ENCODE data around the gene BRIP1.

GRCh38 chr17:61806936-61807335 lies 56.4 kb downstream of the BRIP1 start:
- TF ChIP-seq EZH2 (IDR thresholded peaks at IDR 0.05) (no peak), EZH2phosphoT487 (IDR thresholded peaks at IDR 0.05) (no peak)
- TF ChIP-seq, protein P1, sequence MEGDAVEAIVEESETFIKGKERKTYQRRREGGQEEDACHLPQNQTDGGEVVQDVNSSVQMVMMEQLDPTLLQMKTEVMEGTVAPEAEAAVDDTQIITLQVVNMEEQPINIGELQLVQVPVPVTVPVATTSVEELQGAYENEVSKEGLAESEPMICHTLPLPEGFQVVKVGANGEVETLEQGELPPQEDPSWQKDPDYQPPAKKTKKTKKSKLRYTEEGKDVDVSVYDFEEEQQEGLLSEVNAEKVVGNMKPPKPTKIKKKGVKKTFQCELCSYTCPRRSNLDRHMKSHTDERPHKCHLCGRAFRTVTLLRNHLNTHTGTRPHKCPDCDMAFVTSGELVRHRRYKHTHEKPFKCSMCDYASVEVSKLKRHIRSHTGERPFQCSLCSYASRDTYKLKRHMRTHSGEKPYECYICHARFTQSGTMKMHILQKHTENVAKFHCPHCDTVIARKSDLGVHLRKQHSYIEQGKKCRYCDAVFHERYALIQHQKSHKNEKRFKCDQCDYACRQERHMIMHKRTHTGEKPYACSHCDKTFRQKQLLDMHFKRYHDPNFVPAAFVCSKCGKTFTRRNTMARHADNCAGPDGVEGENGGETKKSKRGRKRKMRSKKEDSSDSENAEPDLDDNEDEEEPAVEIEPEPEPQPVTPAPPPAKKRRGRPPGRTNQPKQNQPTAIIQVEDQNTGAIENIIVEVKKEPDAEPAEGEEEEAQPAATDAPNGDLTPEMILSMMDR (IDR thresholded peaks at IDR 0.05) = no peak
